WTC11 (cell line): ENCODE measurements around the gene SNX5. TPM values are rescaled to one million over a fixed set of nuclear protein-coding genes. Genes with fewer than 3 reads are reported as not detected.

Experiments used
- ATAC-seq: fragments of 200-7000 bp; cut with Tn5 transposase; 2 replicates; pipeline ENCODE4 v1.10.0; 2021; ENCODE audit warnings: mild to moderate bottlenecking, moderate library complexity
- CTCF ChIA-PET: fragments of 300-600 bp; sonication (Branson Sonifier 250); formaldehyde crosslinking; loops from one replicate; lab custom pipeline; 2021; ENCODE audit warnings: antibody characterized with exemption; lab: Charles Lee
- POLR2A ChIA-PET: fragments of 350-600 bp; sonication (Branson Sonifier 250); formaldehyde crosslinking; loops from one replicate; lab custom pipeline; 2021; ENCODE audit warnings: antibody characterized with exemption; lab: Charles Lee
- DNase-seq: peaks from one replicate; pipeline ENCODE4 v3.0.0; 2021; ENCODE audit warnings: low spot score
- H3K27ac Mint-ChIP-seq: 2 replicates; pipeline ENCODE4 v1.8.0; 2021; ENCODE audit warnings: mixed read lengths
- H3K27me3 Mint-ChIP-seq: 2 replicates; pipeline ENCODE4 v1.8.0; 2021; ENCODE audit warnings: low read depth, mild to moderate bottlenecking, moderate library complexity, mixed read lengths
- H3K36me3 Mint-ChIP-seq: 2 replicates; pipeline ENCODE4 v1.8.0; 2021; ENCODE audit warnings: mixed read lengths
- H3K4me1 Mint-ChIP-seq: 2 replicates; pipeline ENCODE4 v1.8.0; 2022; ENCODE audit warnings: mixed read lengths
- H3K4me3 Mint-ChIP-seq: 2 replicates; pipeline ENCODE4 v1.8.0; 2021; ENCODE audit warnings: mild to moderate bottlenecking, moderate library complexity, mixed read lengths
- H3K9me3 Mint-ChIP-seq: 2 replicates; pipeline ENCODE4 v1.8.0; 2021; ENCODE audit warnings: mixed read lengths
- CREB1 ChIP-seq: sonication (generic); formaldehyde crosslinking; IDR thresholded peaks from 2 replicates; pipeline ENCODE4 v1.8.0; 2023; ENCODE audit warnings: mild to moderate bottlenecking, missing genetic modification reagents
- CTCF ChIP-seq: fragments of 200-600 bp; IDR thresholded peaks from 2 replicates; pipeline ENCODE4 v1.8.0; 2022; ENCODE audit warnings: antibody characterized with exemption
- FOXK1 ChIP-seq: sonication (generic); formaldehyde crosslinking; IDR thresholded peaks from 2 replicates; pipeline ENCODE4 v1.8.0; 2022; ENCODE audit warnings: mild to moderate bottlenecking, moderate library complexity, missing genetic modification reagents
- FOXP1 ChIP-seq: sonication (generic); formaldehyde crosslinking; IDR thresholded peaks from 2 replicates; pipeline ENCODE4 v1.8.0; 2022; ENCODE audit warnings: missing genetic modification reagents, mild to moderate bottlenecking, moderate library complexity, borderline replicate concordance
- FOXP4 ChIP-seq: sonication (generic); formaldehyde crosslinking; IDR thresholded peaks from 2 replicates; pipeline ENCODE4 v1.8.0; 2022; ENCODE audit warnings: mild to moderate bottlenecking, missing genetic modification reagents
- IRF2 ChIP-seq: sonication (generic); formaldehyde crosslinking; IDR thresholded peaks from 2 replicates; pipeline ENCODE4 v1.8.0; 2022; ENCODE audit warnings: low read depth, missing genetic modification reagents, borderline replicate concordance
- NFE2L1 ChIP-seq: sonication (generic); formaldehyde crosslinking; IDR thresholded peaks from 2 replicates; pipeline ENCODE4 v1.8.1; 2023; ENCODE audit warnings: missing genetic modification reagents
- PRDM15 ChIP-seq: sonication (generic); formaldehyde crosslinking; IDR thresholded peaks from 2 replicates; pipeline ENCODE4 v1.8.0; 2022; ENCODE audit warnings: missing genetic modification reagents
- RORB ChIP-seq: fragments of 250-450 bp; sonication (Bioruptor Pico); IDR thresholded peaks from 2 replicates; pipeline ENCODE4 v1.9.0; 2021; ENCODE audit warnings: mild to moderate bottlenecking
- SMAD4 ChIP-seq: sonication (generic); formaldehyde crosslinking; IDR thresholded peaks from 2 replicates; pipeline ENCODE4 v1.8.0; 2022; ENCODE audit warnings: mild to moderate bottlenecking, missing genetic modification reagents
- TEAD4 ChIP-seq: sonication (generic); formaldehyde crosslinking; IDR thresholded peaks from 2 replicates; pipeline ENCODE4 v1.8.0; 2022; ENCODE audit warnings: mild to moderate bottlenecking, missing genetic modification reagents
- USF1 ChIP-seq: sonication (generic); formaldehyde crosslinking; IDR thresholded peaks from 2 replicates; pipeline ENCODE4 v1.8.0; 2022; ENCODE audit warnings: mild to moderate bottlenecking, missing genetic modification reagents
- ZNF121 ChIP-seq: sonication (generic); formaldehyde crosslinking; IDR thresholded peaks from 2 replicates; pipeline ENCODE4 v1.8.0; 2023; ENCODE audit warnings: missing genetic modification reagents
- ZNF423 ChIP-seq: fragments of 250-450 bp; sonication (Bioruptor Pico); IDR thresholded peaks from 2 replicates; pipeline ENCODE4 v2.1.2; 2022; ENCODE audit warnings: mild to moderate bottlenecking, moderate library complexity
- ZNF532 ChIP-seq: fragments of 250-450 bp; sonication (Bioruptor Pico); IDR thresholded peaks from 2 replicates; pipeline ENCODE4 v1.9.0; 2021; ENCODE audit warnings: mild to moderate bottlenecking, borderline replicate concordance
- total RNA-seq: library from RNA; stranded (reverse); gene quantifications from 3 replicates; pipeline ENCODE4 v1.2.3, GENCODE V29; 2021
- TF ChIP-seq, protein P1 (sequence below): sonication (generic); formaldehyde crosslinking; IDR thresholded peaks from 2 replicates; pipeline ENCODE4 v1.8.1; 2023; ENCODE audit warnings: mild to moderate bottlenecking, moderate library complexity, missing genetic modification reagents

Gene SNX5
- total RNA-seq, 1 experiment from 2014 or later: 192 TPM

- CTCF ChIA-PET: interaction anchor here (1.1 kb wide), 1 partner anchor 312 kb away, joined by 3 read pairs; the partner anchor contains the start of gene RRBP1
These were observed 25.0 kb upstream of the SNX5 start for GRCh38 chr20:17993546-17993945.

DNA sequence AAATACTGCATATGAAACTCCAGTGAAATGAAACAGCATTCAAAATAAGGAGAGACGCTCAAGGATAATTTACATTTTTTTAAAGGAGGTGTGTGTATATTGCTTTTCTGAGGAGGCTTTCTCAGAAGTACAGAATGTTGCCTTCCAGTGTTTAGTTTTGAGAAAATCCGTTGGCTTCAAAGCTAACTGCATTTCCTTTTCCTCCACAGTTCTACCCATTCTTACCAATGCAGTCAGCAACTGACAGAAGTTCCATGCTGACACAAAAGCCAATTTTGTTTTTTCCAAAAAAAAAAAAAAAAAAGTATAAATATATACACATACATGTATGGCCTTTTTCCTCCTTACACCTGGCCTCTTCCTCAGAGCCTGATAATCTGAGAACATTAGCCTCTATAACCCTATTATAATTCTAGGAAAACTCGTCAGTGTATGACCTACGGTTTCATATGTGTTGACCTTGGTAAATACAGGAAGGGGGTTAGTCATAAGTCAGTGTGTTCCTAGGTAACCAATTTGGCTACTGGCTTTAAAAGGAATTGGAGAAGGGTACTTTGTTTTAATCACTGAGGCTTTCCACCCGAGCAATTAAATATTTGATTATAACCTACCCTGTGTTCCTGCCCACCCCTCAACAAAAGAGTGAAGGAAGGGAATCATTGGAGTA is 24.4 kb upstream of the SNX5 start:
- peaks cover 20% of the 10 kb centered on the region for H3K36me3 Mint-ChIP-seq
- ATAC-seq (no peak), DNase-seq (no peak)
- POLR2A ChIA-PET: interaction anchor here (0.6 to 0.7 kb wide), 2 partner anchors 32 to 60 kb away, joined by 3 to 5 read pairs; no protein-coding TSS in a partner anchor
- CTCF ChIA-PET: interaction anchor here (1.1 kb wide), 1 partner anchor 311 kb away, joined by 3 read pairs; the partner anchor contains the start of gene RRBP1
- H3K4me3 Mint-ChIP-seq: no peak overlapping the region
- H3K27me3 Mint-ChIP-seq: no peaks in the 10 kb centered on the region
- no peak overlapping the region for H3K27ac Mint-ChIP-seq
- H3K9me3 Mint-ChIP-seq: no peaks in the 10 kb centered on the region
- peaks cover 16% of the 10 kb centered on the region for H3K4me1 Mint-ChIP-seq
- no peak for TF ChIP-seq CTCF
- TF ChIP-seq, protein P1, sequence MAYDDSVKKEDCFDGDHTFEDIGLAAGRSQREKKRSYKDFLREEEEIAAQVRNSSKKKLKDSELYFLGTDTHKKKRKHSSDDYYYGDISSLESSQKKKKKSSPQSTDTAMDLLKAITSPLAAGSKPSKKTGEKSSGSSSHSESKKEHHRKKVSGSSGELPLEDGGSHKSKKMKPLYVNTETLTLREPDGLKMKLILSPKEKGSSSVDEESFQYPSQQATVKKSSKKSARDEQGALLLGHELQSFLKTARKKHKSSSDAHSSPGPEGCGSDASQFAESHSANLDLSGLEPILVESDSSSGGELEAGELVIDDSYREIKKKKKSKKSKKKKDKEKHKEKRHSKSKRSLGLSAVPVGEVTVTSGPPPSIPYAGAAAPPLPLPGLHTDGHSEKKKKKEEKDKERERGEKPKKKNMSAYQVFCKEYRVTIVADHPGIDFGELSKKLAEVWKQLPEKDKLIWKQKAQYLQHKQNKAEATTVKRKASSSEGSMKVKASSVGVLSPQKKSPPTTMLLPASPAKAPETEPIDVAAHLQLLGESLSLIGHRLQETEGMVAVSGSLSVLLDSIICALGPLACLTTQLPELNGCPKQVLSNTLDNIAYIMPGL (CRISPR knock-in tag): no peak
- TF ChIP-seq FOXP1 (CRISPR knock-in tag): no peak
- TF ChIP-seq USF1 (CRISPR knock-in tag): no peak
- TF ChIP-seq NFE2L1 (CRISPR knock-in tag): no peak
- TF ChIP-seq IRF2: no peak
- TF ChIP-seq FOXP4 (CRISPR knock-in tag): no peak
- TF ChIP-seq ZNF121 (CRISPR knock-in tag): no peak
- no peak for TF ChIP-seq CREB1 (CRISPR knock-in tag)
- TF ChIP-seq ZNF532 (CRISPR knock-in tag): no peak
- TF ChIP-seq TEAD4 (CRISPR knock-in tag): no peak
- no peak for TF ChIP-seq SMAD4 (CRISPR knock-in tag)
- no peak for TF ChIP-seq RORB (CRISPR knock-in tag)
- TF ChIP-seq ZNF423 (CRISPR knock-in tag): no peak

More at GRCh38 chr20:17993546-17993945, 25.0 kb upstream of the SNX5 start:
- POLR2A ChIA-PET: no interaction called here
- H3K4me1 Mint-ChIP-seq: peaks cover 16% of the 10 kb centered on the region
- H3K27me3 Mint-ChIP-seq: no peaks in the 10 kb centered on the region
- H3K4me3 Mint-ChIP-seq: no peak overlapping the region
- ATAC-seq: no peak
- H3K27ac Mint-ChIP-seq: no peak overlapping the region
- DNase-seq: no peak
- TF ChIP-seq FOXK1 (CRISPR knock-in tag): no peak
- no peak for TF ChIP-seq PRDM15 (CRISPR knock-in tag)
- TF ChIP-seq, all 79 proteins: peak for 0
- Mint-ChIP-seq H3K9me3 (no peaks in the 10 kb centered on the region), H3K36me3 (peaks cover 15% of the 10 kb centered on the region)
